SH-SY5Y (cell line): ENCODE results near the gene SPG7.

Experiments used
- GATA2 ChIP-seq: IDR thresholded peaks from 2 replicates; pipeline ENCODE4 v1.6.1; 2011; ENCODE audit warnings: mild to moderate bottlenecking, low read depth, low read length
- GATA3 ChIP-seq: IDR thresholded peaks from 2 replicates; pipeline ENCODE4 v1.6.1; 2011; ENCODE audit warnings: low read depth, mild to moderate bottlenecking, low read length, moderate library complexity

Gene SPG7

GRCh38 chr16:89547291-89547690 lies 39.1 kb downstream of the SPG7 start:
- no peak for TF ChIP-seq GATA3
- TF ChIP-seq GATA2 = no peak

- TF ChIP-seq GATA2 = no peak
- no peak for TF ChIP-seq GATA3
Measured at GRCh38 chr16:89547860-89548259, 39.7 kb downstream of the SPG7 start.

- no peak for TF ChIP-seq GATA2
- TF ChIP-seq GATA3 = no peak
Measured at GRCh38 chr16:89548344-89549006, 40.3 kb downstream of the SPG7 start.

- TF ChIP-seq GATA2 = no peak
- no peak for TF ChIP-seq GATA3
Measured at GRCh38 chr16:89549007-89549700, 41.0 kb downstream of the SPG7 start.

GRCh38 chr16:89550421-89551007 lies 42.3 kb downstream of the SPG7 start:
- no peak for TF ChIP-seq GATA2
- no peak for TF ChIP-seq GATA3

- TF ChIP-seq GATA2 = no peak
- TF ChIP-seq GATA3 = no peak
Measured at GRCh38 chr16:89552329-89552728, 44.1 kb downstream of the SPG7 start.

GRCh38 chr16:89552913-89553312 lies 44.7 kb downstream of the SPG7 start:
- no peak for TF ChIP-seq GATA2
- TF ChIP-seq GATA3 = no peak

GRCh38 chr16:89553733-89554132 lies 45.5 kb downstream of the SPG7 start:
- TF ChIP-seq GATA3 (no peak), GATA2 (no peak)

- TF ChIP-seq GATA2 (no peak), GATA3 (no peak)
Measured at GRCh38 chr16:89554343-89554742, 46.1 kb downstream of the SPG7 start.

- TF ChIP-seq GATA3 (no peak), GATA2 (no peak)
Measured at GRCh38 chr16:89555265-89555664, 47.1 kb downstream of the SPG7 start.

GRCh38 chr16:89555780-89556179 lies 47.6 kb downstream of the SPG7 start:
- TF ChIP-seq GATA3 (no peak), GATA2 (no peak)

GRCh38 chr16:89556750-89557689 lies 48.8 kb downstream of the SPG7 start:
- TF ChIP-seq GATA3 = no peak
- TF ChIP-seq GATA2 = no peak

GRCh38 chr16:89557690-89558490 lies 49.7 kb downstream of the SPG7 start:
- no peak for TF ChIP-seq GATA3
- TF ChIP-seq GATA2 = no peak
